HepG2 (cell line): ENCODE measurements around the gene WFDC10B. TPM values are rescaled to one million over a fixed set of nuclear protein-coding genes. Genes with fewer than 3 reads are reported as not detected.

Experiments
- ESRRA ChIP-seq: sonication (generic); formaldehyde crosslinking; IDR thresholded peaks from 2 replicates; pipeline ENCODE4 v1.5.1; 2020; ENCODE audit warnings: mild to moderate bottlenecking, low read depth, missing genetic modification reagents
- FOXJ3 ChIP-seq: sonication (generic); formaldehyde crosslinking; IDR thresholded peaks from 2 replicates; pipeline ENCODE4 v1.4.0; 2020; ENCODE audit warnings: missing genetic modification reagents, mild to moderate bottlenecking, borderline replicate concordance
- GATAD2A ChIP-seq: IDR thresholded peaks from 2 replicates; pipeline ENCODE4 v1.6.1; 2016
- IRF2 ChIP-seq: IDR thresholded peaks from 2 replicates; pipeline ENCODE4 v1.6.1; 2018; ENCODE audit warnings: missing genetic modification reagents, missing compliant biosample characterization
- KDM3A ChIP-seq: IDR thresholded peaks from 2 replicates; pipeline ENCODE4 v1.6.1; 2018; ENCODE audit warnings: low read depth, missing compliant biosample characterization
- KLF13 ChIP-seq: sonication (generic); formaldehyde crosslinking; IDR thresholded peaks from 2 replicates; pipeline ENCODE4 v1.4.0; 2020; ENCODE audit warnings: mild to moderate bottlenecking, missing genetic modification reagents
- NCOA2 ChIP-seq: sonication (generic); formaldehyde crosslinking; IDR thresholded peaks from 2 replicates; pipeline ENCODE4 v1.8.0; 2022; ENCODE audit warnings: inconsistent platforms
- PHF21A ChIP-seq: sonication (generic); formaldehyde crosslinking; IDR thresholded peaks from 2 replicates; pipeline ENCODE4 v1.5.0; 2020; ENCODE audit warnings: mild to moderate bottlenecking, missing genetic modification reagents
- SMAD1 ChIP-seq: sonication (generic); formaldehyde crosslinking; IDR thresholded peaks from 2 replicates; pipeline ENCODE4 v1.4.0; 2020; ENCODE audit warnings: missing genetic modification reagents, low read depth, mild to moderate bottlenecking, borderline replicate concordance
- TARDBP ChIP-seq: sonication (generic); formaldehyde crosslinking; IDR thresholded peaks from 2 replicates; pipeline ENCODE4 v1.8.0; 2022; ENCODE audit warnings: mild to moderate bottlenecking, missing genetic modification reagents
- TCF7 ChIP-seq: sonication (generic); IDR thresholded peaks from 2 replicates; pipeline ENCODE4 v1.6.1; 2016; ENCODE audit warnings: antibody characterized with exemption, low read depth
- TOPORS ChIP-seq: sonication (generic); formaldehyde crosslinking; IDR thresholded peaks from 2 replicates; pipeline ENCODE4 v1.8.0; 2023; ENCODE audit warnings: mild to moderate bottlenecking, missing genetic modification reagents
- YEATS2 ChIP-seq: sonication (generic); formaldehyde crosslinking; IDR thresholded peaks from 2 replicates; pipeline ENCODE4 v1.4.0; 2020; ENCODE audit warnings: missing genetic modification reagents, borderline replicate concordance
- ZNF3 ChIP-seq: IDR thresholded peaks from 2 replicates; pipeline ENCODE4 v1.7.0; 2017; ENCODE audit warnings: inconsistent platforms
- ZNF430 ChIP-seq: sonication (generic); formaldehyde crosslinking; IDR thresholded peaks from 2 replicates; pipeline ENCODE4 v1.9.0; 2021; ENCODE audit warnings: mild to moderate bottlenecking, missing genetic modification reagents
- polyA plus RNA-seq, 8 experiments: library from polyadenylated mRNA; depleted of rRNA in 3 of 8; stranded (reverse) in 7 of 8; unstranded in 1 of 8; fragments of >200 nt; fragmentation: Illumina TruSeq in 4 of 8; extraction: Trizol in 4 of 8; gene quantifications; 2 replicates each; pipeline versions ENCODE4 v1.2.1 to v1.2.3, GENCODE V29; 2011 to 2016; ENCODE audit warnings: low read depth in 4 of 8, missing spikeins in 1 of 8, mixed read lengths in 1 of 8; ENCODE audit not compliant: insufficient read depth in 1 of 8
- total RNA-seq, 5 experiments: library from RNA; depleted of rRNA; stranded (reverse); fragments of >200 nt; fragmentation: Illumina TruSeq; extraction: Trizol; gene quantifications; 2 replicates each; pipeline ENCODE4 v1.2.3, GENCODE V29; 2016; ENCODE audit warnings: low read depth in 1 of 5
- TF ChIP-seq, protein P1 (sequence below): sonication (generic); formaldehyde crosslinking; IDR thresholded peaks from 2 replicates; pipeline ENCODE4 v1.4.0; 2020; ENCODE audit warnings: missing genetic modification reagents, borderline replicate concordance
- TF ChIP-seq, protein P2 (sequence below): sonication (generic); formaldehyde crosslinking; IDR thresholded peaks from 2 replicates; pipeline ENCODE4 v1.4.0; 2020; ENCODE audit warnings: missing genetic modification reagents, borderline replicate concordance
- TF ChIP-seq, protein P3 (sequence below): IDR thresholded peaks from 2 replicates; pipeline ENCODE4 v1.4.0; 2020; ENCODE audit warnings: mild to moderate bottlenecking, missing genetic modification reagents

The WFDC10B gene
- total and polyA plus RNA-seq, 2 of the 13 experiments (the other 11 are each of a cell fraction or from before 2014, with no cell fraction given): 0.24 TPM; not detected in 1

DNA sequence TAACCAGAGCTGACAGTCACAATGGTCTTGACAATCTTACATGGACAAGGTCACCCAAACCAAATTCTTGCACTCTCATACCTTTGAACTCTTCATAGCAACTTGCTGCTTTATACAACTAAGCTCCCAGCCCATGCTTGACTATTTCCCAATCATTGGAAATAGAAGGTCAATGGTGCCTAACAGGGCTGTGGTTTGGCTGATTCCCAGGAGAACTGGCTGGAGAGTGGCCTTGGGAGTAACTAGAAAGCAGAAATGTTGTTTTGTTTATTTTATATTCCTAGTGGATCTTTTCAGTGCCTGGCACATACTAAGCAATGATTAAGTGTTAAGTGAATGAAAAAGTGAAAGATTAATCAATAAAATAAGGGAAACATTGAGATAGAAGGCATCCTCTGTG lies 20.3 kb upstream of the WFDC10B start (continued):
- TF ChIP-seq ESRRA (CRISPR knock-in tag) (peak; percentile 90), SMAD1 (CRISPR knock-in tag) (no peak), KDM3A (peak; percentile 60; the same call in 1 of the 2 replicates), IRF2 (CRISPR knock-in tag) (peak; percentile 62), FOXJ3 (peak; percentile 83; the same call in 1 of the 2 replicates), TOPORS (CRISPR knock-in tag) (0 out of 2 replicates have a peak, but pooled peaks have one; percentile 29), GATAD2A (CRISPR knock-in tag) (peak; percentile 86), PHF21A (CRISPR knock-in tag) (peak; percentile 72; the same call in 1 of the 2 replicates), NCOA2 (CRISPR knock-in tag) (peak; percentile 84), YEATS2 (CRISPR knock-in tag) (peak; percentile 25; the same call in 1 of the 2 replicates), TCF7 (peak; percentile 70), KLF13 (no peak), TARDBP (CRISPR knock-in tag) (peak; percentile 72), ZNF430 (CRISPR knock-in tag) (0 out of 2 replicates have a peak, but pooled peaks have one; percentile 52), ZNF3 (CRISPR knock-in tag) (peak; percentile 96)
- TF ChIP-seq, protein P1, sequence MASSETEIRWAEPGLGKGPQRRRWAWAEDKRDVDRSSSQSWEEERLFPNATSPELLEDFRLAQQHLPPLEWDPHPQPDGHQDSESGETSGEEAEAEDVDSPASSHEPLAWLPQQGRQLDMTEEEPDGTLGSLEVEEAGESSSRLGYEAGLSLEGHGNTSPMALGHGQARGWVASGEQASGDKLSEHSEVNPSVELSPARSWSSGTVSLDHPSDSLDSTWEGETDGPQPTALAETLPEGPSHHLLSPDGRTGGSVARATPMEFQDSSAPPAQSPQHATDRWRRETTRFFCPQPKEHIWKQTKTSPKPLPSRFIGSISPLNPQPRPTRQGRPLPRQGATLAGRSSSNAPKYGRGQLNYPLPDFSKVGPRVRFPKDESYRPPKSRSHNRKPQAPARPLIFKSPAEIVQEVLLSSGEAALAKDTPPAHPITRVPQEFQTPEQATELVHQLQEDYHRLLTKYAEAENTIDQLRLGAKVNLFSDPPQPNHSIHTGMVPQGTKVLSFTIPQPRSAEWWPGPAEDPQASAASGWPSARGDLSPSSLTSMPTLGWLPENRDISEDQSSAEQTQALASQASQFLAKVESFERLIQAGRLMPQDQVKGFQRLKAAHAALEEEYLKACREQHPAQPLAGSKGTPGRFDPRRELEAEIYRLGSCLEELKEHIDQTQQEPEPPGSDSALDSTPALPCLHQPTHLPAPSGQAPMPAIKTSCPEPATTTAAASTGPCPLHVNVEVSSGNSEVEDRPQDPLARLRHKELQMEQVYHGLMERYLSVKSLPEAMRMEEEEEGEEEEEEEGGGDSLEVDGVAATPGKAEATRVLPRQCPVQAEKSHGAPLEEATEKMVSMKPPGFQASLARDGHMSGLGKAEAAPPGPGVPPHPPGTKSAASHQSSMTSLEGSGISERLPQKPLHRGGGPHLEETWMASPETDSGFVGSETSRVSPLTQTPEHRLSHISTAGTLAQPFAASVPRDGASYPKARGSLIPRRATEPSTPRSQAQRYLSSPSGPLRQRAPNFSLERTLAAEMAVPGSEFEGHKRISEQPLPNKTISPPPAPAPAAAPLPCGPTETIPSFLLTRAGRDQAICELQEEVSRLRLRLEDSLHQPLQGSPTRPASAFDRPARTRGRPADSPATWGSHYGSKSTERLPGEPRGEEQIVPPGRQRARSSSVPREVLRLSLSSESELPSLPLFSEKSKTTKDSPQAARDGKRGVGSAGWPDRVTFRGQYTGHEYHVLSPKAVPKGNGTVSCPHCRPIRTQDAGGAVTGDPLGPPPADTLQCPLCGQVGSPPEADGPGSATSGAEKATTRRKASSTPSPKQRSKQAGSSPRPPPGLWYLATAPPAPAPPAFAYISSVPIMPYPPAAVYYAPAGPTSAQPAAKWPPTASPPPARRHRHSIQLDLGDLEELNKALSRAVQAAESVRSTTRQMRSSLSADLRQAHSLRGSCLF (CRISPR knock-in tag): no peak
- TF ChIP-seq, protein P2, sequence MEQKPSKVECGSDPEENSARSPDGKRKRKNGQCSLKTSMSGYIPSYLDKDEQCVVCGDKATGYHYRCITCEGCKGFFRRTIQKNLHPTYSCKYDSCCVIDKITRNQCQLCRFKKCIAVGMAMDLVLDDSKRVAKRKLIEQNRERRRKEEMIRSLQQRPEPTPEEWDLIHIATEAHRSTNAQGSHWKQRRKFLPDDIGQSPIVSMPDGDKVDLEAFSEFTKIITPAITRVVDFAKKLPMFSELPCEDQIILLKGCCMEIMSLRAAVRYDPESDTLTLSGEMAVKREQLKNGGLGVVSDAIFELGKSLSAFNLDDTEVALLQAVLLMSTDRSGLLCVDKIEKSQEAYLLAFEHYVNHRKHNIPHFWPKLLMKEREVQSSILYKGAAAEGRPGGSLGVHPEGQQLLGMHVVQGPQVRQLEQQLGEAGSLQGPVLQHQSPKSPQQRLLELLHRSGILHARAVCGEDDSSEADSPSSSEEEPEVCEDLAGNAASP (CRISPR knock-in tag): peak; percentile 70; the same call in 1 of the 2 replicates
- TF ChIP-seq, protein P3, sequence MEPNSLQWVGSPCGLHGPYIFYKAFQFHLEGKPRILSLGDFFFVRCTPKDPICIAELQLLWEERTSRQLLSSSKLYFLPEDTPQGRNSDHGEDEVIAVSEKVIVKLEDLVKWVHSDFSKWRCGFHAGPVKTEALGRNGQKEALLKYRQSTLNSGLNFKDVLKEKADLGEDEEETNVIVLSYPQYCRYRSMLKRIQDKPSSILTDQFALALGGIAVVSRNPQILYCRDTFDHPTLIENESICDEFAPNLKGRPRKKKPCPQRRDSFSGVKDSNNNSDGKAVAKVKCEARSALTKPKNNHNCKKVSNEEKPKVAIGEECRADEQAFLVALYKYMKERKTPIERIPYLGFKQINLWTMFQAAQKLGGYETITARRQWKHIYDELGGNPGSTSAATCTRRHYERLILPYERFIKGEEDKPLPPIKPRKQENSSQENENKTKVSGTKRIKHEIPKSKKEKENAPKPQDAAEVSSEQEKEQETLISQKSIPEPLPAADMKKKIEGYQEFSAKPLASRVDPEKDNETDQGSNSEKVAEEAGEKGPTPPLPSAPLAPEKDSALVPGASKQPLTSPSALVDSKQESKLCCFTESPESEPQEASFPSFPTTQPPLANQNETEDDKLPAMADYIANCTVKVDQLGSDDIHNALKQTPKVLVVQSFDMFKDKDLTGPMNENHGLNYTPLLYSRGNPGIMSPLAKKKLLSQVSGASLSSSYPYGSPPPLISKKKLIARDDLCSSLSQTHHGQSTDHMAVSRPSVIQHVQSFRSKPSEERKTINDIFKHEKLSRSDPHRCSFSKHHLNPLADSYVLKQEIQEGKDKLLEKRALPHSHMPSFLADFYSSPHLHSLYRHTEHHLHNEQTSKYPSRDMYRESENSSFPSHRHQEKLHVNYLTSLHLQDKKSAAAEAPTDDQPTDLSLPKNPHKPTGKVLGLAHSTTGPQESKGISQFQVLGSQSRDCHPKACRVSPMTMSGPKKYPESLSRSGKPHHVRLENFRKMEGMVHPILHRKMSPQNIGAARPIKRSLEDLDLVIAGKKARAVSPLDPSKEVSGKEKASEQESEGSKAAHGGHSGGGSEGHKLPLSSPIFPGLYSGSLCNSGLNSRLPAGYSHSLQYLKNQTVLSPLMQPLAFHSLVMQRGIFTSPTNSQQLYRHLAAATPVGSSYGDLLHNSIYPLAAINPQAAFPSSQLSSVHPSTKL (CRISPR knock-in tag): peak; percentile 95
